GM21360 (cell line): Measurements from ENCODE around the gene AKAP1.

ENCODE experiments used
- ATAC-seq: cut with Tn5 transposase; IDR thresholded peaks from one replicate; pipeline ENCODE4 v1.9.1; 2021; ENCODE audit warnings: mild to moderate bottlenecking, moderate library complexity; ENCODE audit not compliant: unreplicated experiment

The AKAP1 gene

GRCh38 chr17:57104461-57105175 is 19.6 kb downstream of the AKAP1 start:
- no peak for ATAC-seq

DNA sequence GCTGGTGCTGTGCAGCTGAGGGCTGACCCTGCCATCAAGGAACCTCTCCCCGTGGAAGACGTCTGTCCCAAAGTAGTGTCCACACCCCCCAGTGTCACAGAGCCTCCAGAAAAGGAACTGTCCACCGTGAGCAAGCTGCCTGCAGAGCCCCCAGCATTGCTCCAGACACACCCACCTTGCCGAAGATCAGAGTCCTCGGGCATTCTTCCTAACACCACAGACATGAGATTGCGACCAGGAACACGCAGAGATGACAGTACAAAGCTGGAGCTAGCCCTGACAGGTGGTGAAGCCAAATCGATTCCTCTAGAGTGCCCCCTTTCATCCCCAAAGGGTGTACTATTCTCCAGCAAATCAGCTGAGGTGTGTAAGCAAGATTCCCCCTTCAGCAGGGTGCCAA is 20.5 kb downstream of the AKAP1 start:
- no peak for ATAC-seq

DNA sequence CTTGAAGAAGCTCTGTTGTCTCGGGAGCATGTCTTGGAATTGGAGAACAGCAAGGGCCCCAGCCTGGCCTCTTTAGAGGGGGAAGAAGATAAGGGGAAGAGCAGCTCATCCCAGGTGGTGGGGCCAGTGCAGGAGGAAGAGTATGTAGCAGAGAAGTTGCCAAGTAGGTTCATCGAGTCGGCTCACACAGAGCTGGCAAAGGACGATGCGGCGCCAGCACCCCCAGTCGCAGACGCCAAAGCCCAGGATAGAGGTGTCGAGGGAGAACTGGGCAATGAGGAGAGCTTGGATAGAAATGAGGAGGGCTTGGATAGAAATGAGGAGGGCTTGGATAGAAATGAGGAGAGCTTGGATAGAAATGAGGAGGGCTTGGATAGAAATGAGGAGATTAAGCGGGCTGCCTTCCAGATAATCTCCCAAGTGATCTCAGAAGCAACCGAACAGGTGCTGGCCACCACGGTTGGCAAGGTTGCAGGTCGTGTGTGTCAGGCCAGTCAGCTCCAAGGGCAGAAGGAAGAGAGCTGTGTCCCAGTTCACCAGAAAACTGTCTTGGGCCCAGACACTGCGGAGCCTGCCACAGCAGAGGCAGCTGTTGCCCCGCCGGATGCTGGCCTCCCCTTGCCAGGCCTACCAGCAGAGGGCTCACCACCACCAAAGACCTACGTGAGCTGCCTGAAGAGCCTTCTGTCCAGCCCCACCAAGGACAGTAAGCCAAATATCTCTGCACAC is 21.2 kb downstream of the AKAP1 start:
- no peak for ATAC-seq

- no peak for ATAC-seq
These were observed 21.9 kb downstream of the AKAP1 start for GRCh38 chr17:57106836-57107497.

DNA sequence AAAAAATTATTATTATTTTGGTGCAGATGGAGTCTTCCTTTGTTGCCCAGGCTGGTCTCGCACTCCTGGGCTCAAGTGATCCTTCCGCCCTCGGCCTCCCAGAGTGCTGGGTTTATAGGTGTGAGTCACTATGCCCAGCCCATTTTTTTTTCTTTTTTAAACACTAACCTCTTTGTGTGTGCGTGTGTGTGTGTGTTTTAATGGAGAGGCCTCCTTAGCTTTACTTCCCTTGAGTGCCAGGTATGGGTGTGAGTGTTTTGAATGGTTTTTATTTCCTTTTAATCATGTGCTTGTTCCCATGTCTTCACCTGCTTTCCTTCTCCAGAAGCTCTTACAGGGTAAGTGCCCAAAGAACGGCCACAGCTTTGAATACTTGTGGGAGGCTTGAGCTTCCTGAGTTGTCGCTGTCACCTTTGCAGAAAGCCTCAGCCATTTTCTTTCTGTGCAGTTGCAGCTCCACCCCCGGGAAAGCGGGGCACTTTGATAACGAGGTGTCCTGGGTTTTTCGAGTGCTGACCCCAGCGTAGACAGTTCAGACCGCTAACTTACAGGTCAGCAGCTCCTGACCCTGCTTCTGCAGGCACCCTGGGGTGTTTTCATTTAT is 22.6 kb downstream of the AKAP1 start:
- no peak for ATAC-seq

- no peak for ATAC-seq
These were observed 23.8 kb downstream of the AKAP1 start for GRCh38 chr17:57108671-57109392.

DNA sequence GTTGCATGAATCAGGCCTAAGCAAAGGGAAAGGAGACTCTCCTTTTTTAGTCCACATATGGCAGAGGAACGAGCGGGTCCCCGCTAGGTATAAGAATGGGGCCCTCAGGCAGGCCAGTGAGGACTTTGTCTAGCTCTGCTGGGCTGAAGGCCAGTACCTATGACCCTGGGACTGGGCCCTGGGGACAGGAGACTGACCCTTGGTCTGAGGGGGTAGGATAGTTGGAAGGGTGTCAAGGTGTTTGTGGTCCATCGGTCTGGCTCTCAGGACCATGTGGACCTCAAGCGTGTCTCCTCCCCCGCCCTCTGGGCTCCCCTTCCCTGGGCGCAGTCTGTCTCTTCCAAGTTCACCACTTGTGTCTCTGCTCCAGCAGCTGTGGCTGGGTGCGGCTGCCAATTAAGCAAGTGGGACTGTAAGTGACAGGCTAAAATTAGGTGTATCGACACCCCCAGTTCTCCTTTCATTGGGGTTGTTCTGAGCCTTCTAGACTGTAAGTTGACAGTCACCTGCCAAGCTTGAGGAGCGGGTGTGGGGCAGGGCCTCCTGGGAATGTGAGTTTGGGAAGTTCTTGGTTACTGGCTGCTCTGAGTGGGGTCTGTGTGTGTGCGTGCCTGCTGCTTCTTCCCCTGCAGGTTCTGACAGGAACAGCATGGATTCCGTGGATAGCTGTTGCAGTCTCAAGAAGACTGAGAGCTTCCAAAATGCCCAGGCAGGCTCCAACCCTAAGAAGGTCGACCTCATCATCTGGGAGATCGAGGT is 24.5 kb downstream of the AKAP1 start:
- no peak for ATAC-seq

DNA sequence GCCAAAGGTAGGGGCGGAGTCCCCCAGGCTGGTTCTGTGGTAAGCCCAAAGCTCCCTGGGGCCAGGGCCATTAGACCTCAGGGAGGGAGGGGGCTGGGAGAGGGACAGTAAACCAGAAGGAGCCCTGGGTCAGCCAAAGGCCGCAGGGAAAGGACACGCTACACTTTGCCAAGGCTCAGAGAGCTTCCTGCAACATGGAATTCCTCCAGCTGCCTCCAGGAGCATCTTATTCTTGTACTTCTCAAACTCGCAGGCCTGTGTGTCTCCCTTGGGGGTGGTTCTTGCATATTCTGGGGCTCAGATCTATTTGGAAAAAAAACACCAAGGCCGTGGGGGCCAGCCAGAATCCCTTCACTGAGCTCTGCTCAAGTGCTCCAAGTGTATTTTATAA is 25.1 kb downstream of the AKAP1 start:
- no peak for ATAC-seq

DNA sequence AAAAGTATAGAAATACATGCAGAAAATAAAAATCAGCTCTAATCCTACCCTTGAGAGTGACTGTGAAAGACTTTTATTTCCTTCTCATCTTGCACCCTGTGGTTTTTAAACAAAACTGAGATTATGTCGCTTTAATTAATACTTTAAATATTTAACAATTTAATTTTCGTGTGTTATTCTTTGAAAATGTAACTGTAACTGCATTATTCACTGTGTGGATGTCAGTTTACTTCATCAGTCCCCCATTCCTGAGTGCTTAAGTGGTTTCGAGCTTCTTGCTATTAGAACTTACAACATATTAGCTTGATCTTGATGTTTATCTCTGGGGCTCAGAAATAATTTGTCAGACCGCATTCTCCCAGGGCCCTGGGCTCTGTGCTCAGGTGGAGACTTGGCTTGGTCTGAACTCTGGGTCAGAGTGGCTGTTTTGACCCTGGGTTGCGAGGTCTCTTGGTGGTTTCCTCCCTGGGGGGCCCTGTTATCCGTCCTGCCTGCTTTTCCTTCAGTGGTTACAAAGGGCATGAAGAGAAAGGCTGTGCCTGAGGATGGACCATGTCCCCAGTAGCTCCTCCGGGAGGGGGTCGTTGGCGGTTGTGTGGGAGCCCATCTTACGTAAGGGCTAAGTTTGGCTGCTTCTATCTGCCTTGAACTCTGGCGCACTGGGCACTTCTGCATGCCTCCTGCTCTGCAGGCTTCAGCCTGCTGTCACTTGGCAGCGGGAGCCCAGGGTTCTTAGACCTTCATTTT is 25.7 kb downstream of the AKAP1 start:
- ATAC-seq = no peak

DNA sequence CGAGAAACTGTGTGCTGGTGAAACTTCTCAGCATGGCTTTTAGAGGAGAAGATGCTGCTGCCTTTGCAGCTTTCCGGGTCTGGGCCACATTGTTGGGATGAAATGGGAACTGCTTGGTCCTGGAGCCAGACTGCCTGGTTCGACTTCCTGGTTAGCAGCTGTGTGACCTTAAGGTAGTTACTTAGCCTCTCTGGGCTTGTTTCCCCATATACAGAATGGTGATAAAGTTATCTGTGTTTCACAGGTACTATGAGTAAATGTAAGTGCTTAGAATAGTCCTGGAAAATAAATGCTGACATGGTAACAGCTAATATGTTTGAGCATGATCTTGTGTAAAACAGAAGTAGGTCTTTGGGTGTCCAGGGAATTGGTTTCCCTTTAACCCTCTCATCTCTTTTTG is 26.3 kb downstream of the AKAP1 start:
- ATAC-seq = no peak

- no peak for ATAC-seq
These were observed 28.0 kb downstream of the AKAP1 start for GRCh38 chr17:57113011-57113410.

GRCh38 chr17:57113656-57114055 is 28.6 kb downstream of the AKAP1 start:
- no peak for ATAC-seq

GRCh38 chr17:57114085-57114673 is 29.1 kb downstream of the AKAP1 start:
- ATAC-seq = no peak

DNA sequence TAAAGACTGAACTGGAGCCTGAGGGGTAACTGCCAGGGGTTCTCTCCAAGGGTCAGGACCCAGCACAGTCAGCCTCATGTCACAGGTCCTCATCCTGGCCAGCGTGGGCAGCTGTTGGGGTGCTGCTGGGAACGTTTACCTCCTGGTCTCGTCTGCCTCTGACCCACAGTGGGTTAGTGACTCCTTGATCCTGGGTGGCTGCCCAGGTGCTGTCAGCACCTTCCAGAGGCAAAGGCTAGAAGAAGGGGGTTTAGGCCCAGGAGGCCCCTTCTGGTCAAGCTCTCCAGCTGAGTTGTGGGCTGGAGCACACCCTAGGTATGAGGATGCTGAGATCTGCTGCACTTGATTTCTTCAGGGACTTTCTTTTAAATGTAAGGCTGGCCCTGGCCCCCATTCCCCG is 30.3 kb downstream of the AKAP1 start:
- ATAC-seq = no peak

GRCh38 chr17:57115916-57116315 is 30.9 kb downstream of the AKAP1 start:
- ATAC-seq = no peak

GRCh38 chr17:57117798-57118197 is 32.8 kb downstream of the AKAP1 start:
- ATAC-seq = no peak

DNA sequence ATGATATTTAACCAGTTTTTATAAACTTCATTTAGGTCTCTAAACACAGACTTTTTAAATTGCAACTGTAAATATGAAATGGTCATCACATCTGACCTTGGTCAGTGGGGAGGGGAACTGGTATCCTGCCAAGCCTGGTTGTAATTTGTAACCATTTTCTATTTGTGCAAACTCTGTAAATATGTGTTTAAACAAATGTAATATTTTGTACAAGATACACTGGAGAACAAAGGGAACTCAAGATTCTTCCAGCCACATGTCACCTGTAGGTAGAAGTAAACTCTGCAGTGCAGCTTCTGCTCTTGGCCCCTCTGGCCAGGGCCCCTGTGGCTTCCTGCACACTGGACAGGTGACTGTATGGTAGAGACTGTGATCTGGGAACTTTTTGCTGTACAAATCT is 35.8 kb downstream of the AKAP1 start:
- no peak for ATAC-seq

GRCh38 chr17:57121308-57122042 is 36.4 kb downstream of the AKAP1 start:
- ATAC-seq = no peak

GRCh38 chr17:57124053-57124452 is 39.0 kb downstream of the AKAP1 start:
- no peak for ATAC-seq
